HepG2 (cell line): ENCODE measurements around the gene CCDC136. TPM values are rescaled to one million over a fixed set of nuclear protein-coding genes. Genes with fewer than 3 reads are reported as not detected.

Source experiments
- ATAC-seq: fragments of 200-7000 bp; cut with Tn5 transposase; 3 replicates; pipeline ENCODE4 v1.9.1; 2020; ENCODE audit warnings: mild to moderate bottlenecking, moderate library complexity
- BruUV-seq: library from RNA; stranded (reverse); fragments of 400-500 nt; replicated peaks from 2 replicates; lab custom pipeline; 2021; lab: Mats Ljungman, UMichigan
- CTCF ChIA-PET: fragments of 300-600 bp; formaldehyde crosslinking; extraction: SDS; loops from one replicate; lab custom pipeline; 2021; ENCODE audit warnings: low total read pairs, inconsistent platforms, low intra/inter-chr PET ratio; lab: Yijun Ruan, JAX
- POLR2A ChIA-PET: fragments of 350-600 bp; sonication (Branson Sonifier 250); formaldehyde crosslinking; loops from one replicate; lab custom pipeline; 2020; ENCODE audit warnings: antibody characterized with exemption, inconsistent platforms; lab: Yijun Ruan, JAX
- DNase-seq: peaks from one replicate; pipeline ENCODE4 v3.0.0-alpha.2; 2015; ENCODE audit warnings: low spot score
- FAIRE-seq: peaks from 3 replicates; lab custom pipeline; 2011; peaks lifted over from hg19 to GRCh38; lab: Jason Lieb, UNC
- H2AFZ ChIP-seq: one replicate; pipeline ENCODE4 v1.6.1; 2011; ENCODE audit warnings: low read length, inconsistent platforms
- H3K27ac ChIP-seq: fragments of 300-600 bp; 3 replicates; pipeline ENCODE4 v1.8.0; 2011; ENCODE audit warnings: mixed run types, mild to moderate bottlenecking, mixed read lengths, low read length, inconsistent platforms; ENCODE audit not compliant: insufficient read depth; ENCODE audit errors: extremely low read length
- H3K27me3 ChIP-seq, 2 experiments: fragments of 200-600 bp in 1 of 2; 2 replicates in 1 of 2; 3 replicates in 1 of 2; pipeline versions ENCODE4 v1.6.0 to v1.8.0; 2011; ENCODE audit warnings: low read length in 2 of 2, mild to moderate bottlenecking in 2 of 2, moderate library complexity in 2 of 2, inconsistent platforms in 1 of 2; ENCODE audit not compliant: insufficient read depth in 2 of 2, control insufficient read depth in 1 of 2
- H3K36me3 ChIP-seq, 2 experiments: fragments of 200-600 bp in 1 of 2; replicated peaks in 1 of 2; 2 replicates in 1 of 2; 3 replicates in 1 of 2; pipeline versions ENCODE4 v1.5.1 to v1.8.0; 2011; ENCODE audit warnings: low read length in 2 of 2, inconsistent platforms in 1 of 2; ENCODE audit not compliant: insufficient read depth in 2 of 2, control insufficient read depth in 1 of 2
- H3K4me1 ChIP-seq: 2 replicates; pipeline ENCODE4 v1.5.1; 2012; ENCODE audit warnings: low read length, inconsistent platforms; ENCODE audit not compliant: insufficient read depth
- H3K4me2 ChIP-seq: 2 replicates; pipeline ENCODE4 v1.6.0; 2011; ENCODE audit warnings: low read depth, low read length, inconsistent platforms
- H3K4me3 ChIP-seq, 3 experiments: fragments of 200-600 bp in 1 of 3; sonication (generic), shearing (Covaris generic) in 1 of 3; replicated peaks in 1 of 3; 2 replicates each; pipeline ENCODE4 v1.5.1; 2011 to 2016; ENCODE audit warnings: low read length in 3 of 3, inconsistent platforms in 2 of 3, low read depth in 2 of 3, mild to moderate bottlenecking in 2 of 3, control low read depth in 1 of 3, mixed read lengths in 1 of 3; ENCODE audit not compliant: insufficient read depth in 1 of 3
- H3K79me2 ChIP-seq: one replicate; pipeline ENCODE4 v1.6.1; 2011; ENCODE audit warnings: low read length, inconsistent platforms; ENCODE audit not compliant: insufficient read depth
- H3K9ac ChIP-seq: 2 replicates; pipeline ENCODE4 v1.6.0; 2011; ENCODE audit warnings: mild to moderate bottlenecking, low read depth, low read length, inconsistent platforms; ENCODE audit not compliant: insufficient read depth
- H3K9me3 ChIP-seq: 2 replicates; pipeline ENCODE4 v1.5.1; 2012; ENCODE audit warnings: mild to moderate bottlenecking, low read length
- H4K20me1 ChIP-seq: 2 replicates; pipeline ENCODE4 v1.6.0; 2011; ENCODE audit warnings: inconsistent platforms, mild to moderate bottlenecking, low read length, moderate library complexity; ENCODE audit not compliant: insufficient read depth
- DNMT1 ChIP-seq: sonication (generic); formaldehyde crosslinking; IDR thresholded peaks from 2 replicates; pipeline ENCODE4 v1.5.1; 2020; ENCODE audit warnings: mild to moderate bottlenecking, missing genetic modification reagents
- ETV6 ChIP-seq: sonication (generic); formaldehyde crosslinking; conservative IDR thresholded peaks from 2 replicates; pipeline ENCODE4 v1.4.0; 2020; ENCODE audit warnings: missing genetic modification reagents
- HDAC2 ChIP-seq: sonication (generic); formaldehyde crosslinking; IDR thresholded peaks from 2 replicates; pipeline ENCODE4 v1.4.0; 2020; ENCODE audit warnings: missing genetic modification reagents
- KDM3A ChIP-seq: IDR thresholded peaks from 2 replicates; pipeline ENCODE4 v1.6.1; 2018; ENCODE audit warnings: low read depth, missing compliant biosample characterization
- KLF13 ChIP-seq: sonication (generic); formaldehyde crosslinking; IDR thresholded peaks from 2 replicates; pipeline ENCODE4 v1.4.0; 2020; ENCODE audit warnings: mild to moderate bottlenecking, missing genetic modification reagents
- PAX8 ChIP-seq: sonication (generic); formaldehyde crosslinking; IDR thresholded peaks from 2 replicates; pipeline ENCODE4 v1.8.0; 2022; ENCODE audit warnings: mild to moderate bottlenecking, missing genetic modification reagents, borderline replicate concordance
- RARG ChIP-seq: sonication (generic); formaldehyde crosslinking; IDR thresholded peaks from 2 replicates; pipeline ENCODE4 v1.4.0; 2020; ENCODE audit warnings: low read depth, mild to moderate bottlenecking, missing genetic modification reagents
- REL ChIP-seq: sonication (generic); formaldehyde crosslinking; conservative IDR thresholded peaks from 2 replicates; pipeline ENCODE4 v1.8.0; 2022; ENCODE audit warnings: mild to moderate bottlenecking, missing genetic modification reagents, moderate library complexity
- SIX1 ChIP-seq: sonication (generic); formaldehyde crosslinking; IDR thresholded peaks from 2 replicates; pipeline ENCODE4 v1.4.0; 2020; ENCODE audit warnings: missing genetic modification reagents, borderline replicate concordance
- SIX4 ChIP-seq: sonication (generic); formaldehyde crosslinking; IDR thresholded peaks from 2 replicates; pipeline ENCODE4 v1.4.0; 2020; ENCODE audit warnings: missing genetic modification reagents
- YEATS4 ChIP-seq: sonication (generic); formaldehyde crosslinking; IDR thresholded peaks from 2 replicates; pipeline ENCODE4 v1.4.0; 2020; ENCODE audit warnings: missing genetic modification reagents, borderline replicate concordance
- ZFP1 ChIP-seq: IDR thresholded peaks from 2 replicates; pipeline ENCODE4 v1.6.1; 2016
- ZNF251 ChIP-seq: sonication (generic); formaldehyde crosslinking; IDR thresholded peaks from 2 replicates; pipeline ENCODE4 v1.9.0; 2021; ENCODE audit warnings: mild to moderate bottlenecking, missing genetic modification reagents
- ZNF563 ChIP-seq: sonication (generic); formaldehyde crosslinking; IDR thresholded peaks from 2 replicates; pipeline ENCODE4 v1.8.0; 2022; ENCODE audit warnings: mild to moderate bottlenecking, moderate library complexity, missing genetic modification reagents
- ZNF605 ChIP-seq: sonication (generic); formaldehyde crosslinking; IDR thresholded peaks from 2 replicates; pipeline ENCODE4 v1.8.0; 2022; ENCODE audit warnings: mild to moderate bottlenecking, missing genetic modification reagents
- ZNF737 ChIP-seq: sonication (generic); formaldehyde crosslinking; IDR thresholded peaks from 2 replicates; pipeline ENCODE4 v1.5.0; 2020; ENCODE audit warnings: missing genetic modification reagents, mild to moderate bottlenecking, borderline replicate concordance
- ZNF883 ChIP-seq: sonication (generic); formaldehyde crosslinking; IDR thresholded peaks from 2 replicates; pipeline ENCODE4 v1.5.1; 2020; ENCODE audit warnings: mild to moderate bottlenecking, missing genetic modification reagents; ENCODE audit errors: not compliant biosample characterization
- WGBS: methylation state at CpG from one replicate; pipeline ENCODE4 v1.1.6; 2017; ENCODE audit warnings: low lambda C conversion rate; 5-methylcytosine and 5-hydroxymethylcytosine counted together
- in situ Hi-C: cut with HindIII; loops from 2 replicates; pipeline ENCODE4 v1.10.0; 2017; ENCODE audit warnings: low pct_unique_long_range_greater_than_20kb; ENCODE audit not compliant: extremely low pct_ligation_motif_present
- intact Hi-C: fragments of 100-400 bp; cut with micrococcal nuclease; formaldehyde crosslinking; loops from one replicate; pipeline ENCODE4 v1.10.0; 2022; ENCODE audit not compliant: unreplicated experiment
- polyA plus RNA-seq, 8 experiments: library from polyadenylated mRNA; depleted of rRNA in 3 of 8; stranded (reverse) in 7 of 8; unstranded in 1 of 8; fragments of >200 nt; fragmentation: Illumina TruSeq in 4 of 8; extraction: Trizol in 4 of 8; gene quantifications; 2 replicates each; pipeline versions ENCODE4 v1.2.1 to v1.2.3, GENCODE V29; 2011 to 2016; ENCODE audit warnings: low read depth in 4 of 8, missing spikeins in 1 of 8, mixed read lengths in 1 of 8; ENCODE audit not compliant: insufficient read depth in 1 of 8
- total RNA-seq, 5 experiments: library from RNA; depleted of rRNA; stranded (reverse); fragments of >200 nt; fragmentation: Illumina TruSeq; extraction: Trizol; gene quantifications; 2 replicates each; pipeline ENCODE4 v1.2.3, GENCODE V29; 2016; ENCODE audit warnings: low read depth in 1 of 5
- TF ChIP-seq, protein P1 (sequence below): sonication (generic); formaldehyde crosslinking; IDR thresholded peaks from 2 replicates; pipeline ENCODE4 v1.8.0; 2022; ENCODE audit warnings: low read depth, missing genetic modification reagents
- TF ChIP-seq, protein P2 (sequence below): sonication (generic); formaldehyde crosslinking; IDR thresholded peaks from 2 replicates; pipeline ENCODE4 v1.5.1; 2020; ENCODE audit warnings: mild to moderate bottlenecking, missing genetic modification reagents, moderate library complexity

Gene CCDC136
- total and polyA plus RNA-seq, 2 of the 13 experiments (the other 11 are each of a cell fraction or from before 2014, with no cell fraction given), result 0.04 to 0.38 TPM

- no peaks in the 10 kb centered on the region for H3K9me3 ChIP-seq
- BruUV-seq, result no TSS peak
- no peak overlapping the region for H2AFZ ChIP-seq
- ChIA-PET CTCF (no interaction called here), POLR2A (no interaction called here)
- H3K27ac ChIP-seq, result no peak overlapping the region
- H3K4me3 ChIP-seq, result no peak overlapping the region
- 45% methylated on average over 5 of the region's 5 CpGs for WGBS
- H4K20me1 ChIP-seq, result no peaks in the 10 kb centered on the region
- ATAC-seq (no peak), DNase-seq (no peak), FAIRE-seq (no peak)
- TF ChIP-seq PAX8 (CRISPR knock-in tag) (no peak), YEATS4 (CRISPR knock-in tag) (no peak), SIX4 (CRISPR knock-in tag) (no peak), KLF13 (CRISPR knock-in tag) (no peak), ZNF737 (CRISPR knock-in tag) (no peak)
- TF ChIP-seq, protein P1, sequence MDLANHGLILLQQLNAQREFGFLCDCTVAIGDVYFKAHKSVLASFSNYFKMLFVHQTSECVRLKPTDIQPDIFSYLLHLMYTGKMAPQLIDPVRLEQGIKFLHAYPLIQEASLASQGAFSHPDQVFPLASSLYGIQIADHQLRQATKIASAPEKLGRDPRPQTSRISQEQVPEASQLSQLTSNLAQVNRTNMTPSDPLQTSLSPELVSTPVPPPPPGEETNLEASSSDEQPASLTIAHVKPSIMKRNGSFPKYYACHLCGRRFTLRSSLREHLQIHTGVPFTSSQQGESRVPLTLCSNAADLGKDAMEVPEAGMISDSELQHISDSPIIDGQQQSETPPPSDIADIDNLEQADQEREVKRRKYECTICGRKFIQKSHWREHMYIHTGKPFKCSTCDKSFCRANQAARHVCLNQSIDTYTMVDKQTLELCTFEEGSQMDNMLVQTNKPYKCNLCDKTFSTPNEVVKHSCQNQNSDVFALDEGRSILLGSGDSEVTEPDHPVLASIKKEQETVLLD, result no peak
- no peak overlapping the region for H3K9ac ChIP-seq
- peaks cover 7 to 26% of the 10 kb centered on the region in 2 experiments; a peak in 4 of 5 replicates for H3K27me3 ChIP-seq
- intact Hi-C loops (no loop called here), in situ Hi-C loops (no loop called here)
- H3K4me1 ChIP-seq, result peaks cover 6% of the 10 kb centered on the region
- H3K36me3 ChIP-seq, result no peaks in the 10 kb centered on the region
- no peak overlapping the region for H3K4me2 ChIP-seq
- H3K79me2 ChIP-seq, result no peaks in the 10 kb centered on the region
Measured at GRCh38 chr7:128796327-128796726, 4.6 kb downstream of the CCDC136 start.

DNA sequence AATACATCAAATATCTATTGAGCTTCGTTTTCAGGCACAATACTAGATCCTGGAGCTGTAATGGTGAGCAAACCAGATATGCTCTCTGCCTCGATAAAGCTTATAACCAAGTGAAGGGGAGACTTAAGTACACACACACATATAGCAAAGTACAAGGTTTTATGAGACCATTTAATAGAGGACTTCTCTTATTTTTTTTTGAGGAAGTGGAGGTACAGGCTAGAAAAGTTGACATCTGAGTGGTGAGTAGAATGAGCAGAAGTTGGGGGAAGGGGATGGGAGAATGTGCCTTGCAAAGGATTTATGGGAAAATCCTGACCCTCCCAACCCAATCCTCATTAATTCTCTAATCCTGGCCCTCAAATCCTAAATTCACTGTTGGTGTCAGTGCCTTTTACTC, 7.7 kb downstream of the CCDC136 start:
- no peak overlapping the region for H3K4me2 ChIP-seq
- no peak for FAIRE-seq
- CTCF ChIA-PET, result no interaction called here
- no peaks in the 10 kb centered on the region for H3K9me3 ChIP-seq
- no peak for DNase-seq
- no peak overlapping the region for H3K9ac ChIP-seq
- WGBS, result 19% methylated on average over 2 of the region's 2 CpGs
- H4K20me1 ChIP-seq, result no peaks in the 10 kb centered on the region
- POLR2A ChIA-PET, result no interaction called here
- H3K36me3 ChIP-seq, result no peaks in the 10 kb centered on the region
- in situ Hi-C loops, result no loop called here
- H2AFZ ChIP-seq, result no peak overlapping the region
- ATAC-seq, result no peak
- no peaks in the 10 kb centered on the region for H3K4me1 ChIP-seq
- intact Hi-C loops, result no loop called here
- H3K4me3 ChIP-seq, result no peak overlapping the region
- H3K27ac ChIP-seq, result no peak overlapping the region
- no peaks in the 10 kb centered on the region for H3K79me2 ChIP-seq
- peaks cover 2 to 12% of the 10 kb centered on the region in 2 experiments; a peak in 2 of 5 replicates for H3K27me3 ChIP-seq
- no TSS peak for BruUV-seq
- TF ChIP-seq RARG (CRISPR knock-in tag), result no peak
- TF ChIP-seq ETV6 (CRISPR knock-in tag), result no peak
- no peak for TF ChIP-seq ZFP1 (CRISPR knock-in tag)
- no peak for TF ChIP-seq ZNF883 (CRISPR knock-in tag)
- no peak for TF ChIP-seq REL (CRISPR knock-in tag)
- TF ChIP-seq SIX1, result no peak
- TF ChIP-seq ZNF251 (CRISPR knock-in tag), result no peak
- TF ChIP-seq ZNF605 (CRISPR knock-in tag), result no peak
- TF ChIP-seq KDM3A, result no peak
- no peak for TF ChIP-seq HDAC2
- TF ChIP-seq, protein P2, sequence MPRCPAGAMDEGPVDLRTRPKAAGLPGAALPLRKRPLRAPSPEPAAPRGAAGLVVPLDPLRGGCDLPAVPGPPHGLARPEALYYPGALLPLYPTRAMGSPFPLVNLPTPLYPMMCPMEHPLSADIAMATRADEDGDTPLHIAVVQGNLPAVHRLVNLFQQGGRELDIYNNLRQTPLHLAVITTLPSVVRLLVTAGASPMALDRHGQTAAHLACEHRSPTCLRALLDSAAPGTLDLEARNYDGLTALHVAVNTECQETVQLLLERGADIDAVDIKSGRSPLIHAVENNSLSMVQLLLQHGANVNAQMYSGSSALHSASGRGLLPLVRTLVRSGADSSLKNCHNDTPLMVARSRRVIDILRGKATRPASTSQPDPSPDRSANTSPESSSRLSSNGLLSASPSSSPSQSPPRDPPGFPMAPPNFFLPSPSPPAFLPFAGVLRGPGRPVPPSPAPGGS (CRISPR knock-in tag), result no peak
- no peak for TF ChIP-seq ZNF563
- no peak for TF ChIP-seq DNMT1
